ENCODE measurements around the gene TMEM229A. TPM values are rescaled to one million over a fixed set of nuclear protein-coding genes. Genes with fewer than 3 reads are reported as not detected.

TMEM229A gene
- total and polyA plus RNA-seq, 9 of the 15 experiments (the other 6 are each of a cell fraction or from before 2014, with no cell fraction given): not detected

DNA sequence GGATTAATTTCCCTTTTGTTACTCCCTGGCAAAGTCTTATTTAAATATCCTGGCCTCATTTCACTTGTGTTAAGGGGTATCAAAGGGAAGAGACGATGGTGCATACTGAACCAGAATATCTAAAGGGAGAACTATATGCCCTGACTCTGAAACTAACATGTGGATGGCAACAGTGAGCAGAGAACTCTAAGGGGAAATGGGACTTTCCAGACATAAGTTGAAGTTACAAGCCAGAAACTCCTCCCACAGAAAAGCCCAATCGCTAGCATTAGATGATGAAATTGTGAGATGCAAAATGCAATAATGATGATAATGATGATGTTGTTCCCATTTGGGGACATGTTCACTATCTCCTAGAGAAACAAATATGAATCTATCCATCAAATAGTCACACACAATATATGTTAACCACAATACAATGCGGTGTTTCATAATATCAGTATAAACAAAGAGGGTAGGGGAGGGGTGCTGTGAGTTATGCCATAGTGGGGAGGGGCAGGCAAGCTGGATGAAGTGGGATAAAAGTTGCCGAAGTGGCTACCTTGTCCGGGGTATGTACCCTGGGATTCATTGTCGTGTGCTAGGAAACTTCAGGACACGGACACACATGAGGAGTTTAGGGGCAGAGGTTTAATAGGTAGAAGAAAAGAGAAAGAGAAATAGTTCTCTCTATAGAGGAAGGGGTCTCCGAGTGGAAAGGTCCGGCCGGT lies 37.1 kb downstream of the TMEM229A start (continued):
- TF ChIP-seq, protein P1, sequence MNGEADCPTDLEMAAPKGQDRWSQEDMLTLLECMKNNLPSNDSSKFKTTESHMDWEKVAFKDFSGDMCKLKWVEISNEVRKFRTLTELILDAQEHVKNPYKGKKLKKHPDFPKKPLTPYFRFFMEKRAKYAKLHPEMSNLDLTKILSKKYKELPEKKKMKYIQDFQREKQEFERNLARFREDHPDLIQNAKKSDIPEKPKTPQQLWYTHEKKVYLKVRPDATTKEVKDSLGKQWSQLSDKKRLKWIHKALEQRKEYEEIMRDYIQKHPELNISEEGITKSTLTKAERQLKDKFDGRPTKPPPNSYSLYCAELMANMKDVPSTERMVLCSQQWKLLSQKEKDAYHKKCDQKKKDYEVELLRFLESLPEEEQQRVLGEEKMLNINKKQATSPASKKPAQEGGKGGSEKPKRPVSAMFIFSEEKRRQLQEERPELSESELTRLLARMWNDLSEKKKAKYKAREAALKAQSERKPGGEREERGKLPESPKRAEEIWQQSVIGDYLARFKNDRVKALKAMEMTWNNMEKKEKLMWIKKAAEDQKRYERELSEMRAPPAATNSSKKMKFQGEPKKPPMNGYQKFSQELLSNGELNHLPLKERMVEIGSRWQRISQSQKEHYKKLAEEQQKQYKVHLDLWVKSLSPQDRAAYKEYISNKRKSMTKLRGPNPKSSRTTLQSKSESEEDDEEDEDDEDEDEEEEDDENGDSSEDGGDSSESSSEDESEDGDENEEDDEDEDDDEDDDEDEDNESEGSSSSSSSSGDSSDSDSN (IDR thresholded peaks at IDR 0.05; ENCODE audit: borderline replicate concordance in 1 of 2, low read depth in 2 of 2, low read length in 2 of 2): no peak
- TF ChIP-seq ZNF696 (CRISPR knock-in tag; conservative IDR thresholded peaks at IDR 0.05) (no peak), ESRRA (IDR thresholded peaks at IDR 0.05; ENCODE audit: borderline replicate concordance, low read depth) (no peak), TBP (optimal IDR thresholded peaks at IDR 0.05; ENCODE audit: low read depth, low read length) (no peak), FOXP1 (CRISPR knock-in tag; IDR thresholded peaks at IDR 0.05) (no peak), ETV1 (tag; conservative IDR thresholded peaks at IDR 0.05; ENCODE audit: low read depth) (no peak), PRPF4 (IDR thresholded peaks at IDR 0.05; ENCODE audit: insufficient read depth, low read depth, low read length, poor library complexity, severe bottlenecking) (no peak), ZC3H4 (CRISPR knock-in tag; IDR thresholded peaks at IDR 0.05; ENCODE audit: borderline replicate concordance) (no peak), EP300 (IDR thresholded peaks at IDR 0.05; ENCODE audit: low read length) (peak; percentile 31; the same call in 1 of the 2 replicates), POLR3A (IDR thresholded peaks at IDR 0.05; ENCODE audit: borderline replicate concordance, extremely low read depth, insufficient read depth, insufficient read length) (no peak), NR4A1 (CRISPR knock-in tag; IDR thresholded peaks at IDR 0.05) (no peak), NR4A1 (tag; IDR thresholded peaks at IDR 0.05) (no peak), NCOA2 (IDR thresholded peaks at IDR 0.05; ENCODE audit: partially characterized antibody in 2 of 2) (no peak), ZNF586 (CRISPR knock-in tag; conservative IDR thresholded peaks at IDR 0.05) (0 out of 2 replicates have a peak, but pooled peaks have one; percentile 55), ZNF197 (CRISPR knock-in tag; IDR thresholded peaks at IDR 0.05; ENCODE audit: low read depth) (peak; percentile 21; the same call in 1 of the 2 replicates)
- TF ChIP-seq, protein P2, sequence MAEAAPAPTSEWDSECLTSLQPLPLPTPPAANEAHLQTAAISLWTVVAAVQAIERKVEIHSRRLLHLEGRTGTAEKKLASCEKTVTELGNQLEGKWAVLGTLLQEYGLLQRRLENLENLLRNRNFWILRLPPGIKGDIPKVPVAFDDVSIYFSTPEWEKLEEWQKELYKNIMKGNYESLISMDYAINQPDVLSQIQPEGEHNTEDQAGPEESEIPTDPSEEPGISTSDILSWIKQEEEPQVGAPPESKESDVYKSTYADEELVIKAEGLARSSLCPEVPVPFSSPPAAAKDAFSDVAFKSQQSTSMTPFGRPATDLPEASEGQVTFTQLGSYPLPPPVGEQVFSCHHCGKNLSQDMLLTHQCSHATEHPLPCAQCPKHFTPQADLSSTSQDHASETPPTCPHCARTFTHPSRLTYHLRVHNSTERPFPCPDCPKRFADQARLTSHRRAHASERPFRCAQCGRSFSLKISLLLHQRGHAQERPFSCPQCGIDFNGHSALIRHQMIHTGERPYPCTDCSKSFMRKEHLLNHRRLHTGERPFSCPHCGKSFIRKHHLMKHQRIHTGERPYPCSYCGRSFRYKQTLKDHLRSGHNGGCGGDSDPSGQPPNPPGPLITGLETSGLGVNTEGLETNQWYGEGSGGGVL (CRISPR knock-in tag; IDR thresholded peaks at IDR 0.05): no peak
- TF ChIP-seq, protein P3, sequence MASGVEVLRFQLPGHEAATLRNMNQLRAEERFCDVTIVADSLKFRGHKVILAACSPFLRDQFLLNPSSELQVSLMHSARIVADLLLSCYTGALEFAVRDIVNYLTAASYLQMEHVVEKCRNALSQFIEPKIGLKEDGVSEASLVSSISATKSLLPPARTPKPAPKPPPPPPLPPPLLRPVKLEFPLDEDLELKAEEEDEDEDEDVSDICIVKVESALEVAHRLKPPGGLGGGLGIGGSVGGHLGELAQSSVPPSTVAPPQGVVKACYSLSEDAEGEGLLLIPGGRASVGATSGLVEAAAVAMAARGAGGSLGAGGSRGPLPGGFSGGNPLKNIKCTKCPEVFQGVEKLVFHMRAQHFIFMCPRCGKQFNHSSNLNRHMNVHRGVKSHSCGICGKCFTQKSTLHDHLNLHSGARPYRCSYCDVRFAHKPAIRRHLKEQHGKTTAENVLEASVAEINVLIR (CRISPR knock-in tag; IDR thresholded peaks at IDR 0.05): no peak
- TF ChIP-seq, protein P4, sequence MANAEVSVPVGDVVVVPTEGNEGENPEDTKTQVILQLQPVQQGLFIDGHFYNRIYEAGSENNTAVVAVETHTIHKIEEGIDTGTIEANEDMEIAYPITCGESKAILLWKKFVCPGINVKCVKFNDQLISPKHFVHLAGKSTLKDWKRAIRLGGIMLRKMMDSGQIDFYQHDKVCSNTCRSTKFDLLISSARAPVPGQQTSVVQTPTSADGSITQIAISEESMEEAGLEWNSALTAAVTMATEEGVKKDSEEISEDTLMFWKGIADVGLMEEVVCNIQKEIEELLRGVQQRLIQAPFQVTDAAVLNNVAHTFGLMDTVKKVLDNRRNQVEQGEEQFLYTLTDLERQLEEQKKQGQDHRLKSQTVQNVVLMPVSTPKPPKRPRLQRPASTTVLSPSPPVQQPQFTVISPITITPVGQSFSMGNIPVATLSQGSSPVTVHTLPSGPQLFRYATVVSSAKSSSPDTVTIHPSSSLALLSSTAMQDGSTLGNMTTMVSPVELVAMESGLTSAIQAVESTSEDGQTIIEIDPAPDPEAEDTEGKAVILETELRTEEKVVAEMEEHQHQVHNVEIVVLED (CRISPR knock-in tag; IDR thresholded peaks at IDR 0.05): 0 out of 2 replicates have a peak, but pooled peaks have one; percentile 8
- TF ChIP-seq, protein P5, sequence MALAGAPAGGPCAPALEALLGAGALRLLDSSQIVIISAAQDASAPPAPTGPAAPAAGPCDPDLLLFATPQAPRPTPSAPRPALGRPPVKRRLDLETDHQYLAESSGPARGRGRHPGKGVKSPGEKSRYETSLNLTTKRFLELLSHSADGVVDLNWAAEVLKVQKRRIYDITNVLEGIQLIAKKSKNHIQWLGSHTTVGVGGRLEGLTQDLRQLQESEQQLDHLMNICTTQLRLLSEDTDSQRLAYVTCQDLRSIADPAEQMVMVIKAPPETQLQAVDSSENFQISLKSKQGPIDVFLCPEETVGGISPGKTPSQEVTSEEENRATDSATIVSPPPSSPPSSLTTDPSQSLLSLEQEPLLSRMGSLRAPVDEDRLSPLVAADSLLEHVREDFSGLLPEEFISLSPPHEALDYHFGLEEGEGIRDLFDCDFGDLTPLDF (CRISPR knock-in tag; IDR thresholded peaks at IDR 0.05): no peak
